MCF 10A (cell line): ENCODE results near the gene TMEM218. TPM values are rescaled to one million over a fixed set of nuclear protein-coding genes. Genes with fewer than 3 reads are reported as not detected.

ENCODE experiments used
- total RNA-seq: library from RNA; stranded (reverse); gene quantifications from 2 replicates; pipeline ENCODE4 v1.2.3, GENCODE V29; 2022

TMEM218 gene
- total RNA-seq, 1 experiment from 2014 or later: 21.1 TPM

Other genes starting within 250 kb of the TMEM218 start
- gene ROBO3, start 246.2 kb downstream of the TMEM218 start, total RNA-seq: 104 and 117 TPM in 2 replicates
- 10.6 and 14.2 TPM in 2 replicates for gene ROBO4, start 213.8 kb downstream of the TMEM218 start, total RNA-seq
- not detected in 2 replicates for gene HEPN1, start 192.4 kb downstream of the TMEM218 start, total RNA-seq
- not detected in 2 replicates for gene HEPACAM, start 175.6 kb downstream of the TMEM218 start, total RNA-seq
- 2.8 and 3.4 TPM in 2 replicates for gene CCDC15, start 157.4 kb downstream of the TMEM218 start, total RNA-seq
- 5.2 and 7.8 TPM in 2 replicates for gene SLC37A2, start 48.3 kb downstream of the TMEM218 start, total RNA-seq
- not detected in 2 replicates for gene PKNOX2, start 53.1 kb upstream of the TMEM218 start, total RNA-seq